HUDEP-2 (cell line): ENCODE measurements around the gene ADARB2.
A peak's percentile ranks its signal among the peaks of the same experiment; 100 is the strongest.
"Not testable (repeated sequence)": the region's sequence is repeated elsewhere in the genome, so short reads cannot be mapped to it uniquely, and the experiment has no call there.

Experiments
- DNase-seq, 76 experiments: peaks; one replicate each; lab custom pipeline; 2025; ENCODE audit not compliant: unreplicated experiment in 76 of 76; lab: John Stamatoyannopoulos, UW

The ADARB2 gene

DNA sequence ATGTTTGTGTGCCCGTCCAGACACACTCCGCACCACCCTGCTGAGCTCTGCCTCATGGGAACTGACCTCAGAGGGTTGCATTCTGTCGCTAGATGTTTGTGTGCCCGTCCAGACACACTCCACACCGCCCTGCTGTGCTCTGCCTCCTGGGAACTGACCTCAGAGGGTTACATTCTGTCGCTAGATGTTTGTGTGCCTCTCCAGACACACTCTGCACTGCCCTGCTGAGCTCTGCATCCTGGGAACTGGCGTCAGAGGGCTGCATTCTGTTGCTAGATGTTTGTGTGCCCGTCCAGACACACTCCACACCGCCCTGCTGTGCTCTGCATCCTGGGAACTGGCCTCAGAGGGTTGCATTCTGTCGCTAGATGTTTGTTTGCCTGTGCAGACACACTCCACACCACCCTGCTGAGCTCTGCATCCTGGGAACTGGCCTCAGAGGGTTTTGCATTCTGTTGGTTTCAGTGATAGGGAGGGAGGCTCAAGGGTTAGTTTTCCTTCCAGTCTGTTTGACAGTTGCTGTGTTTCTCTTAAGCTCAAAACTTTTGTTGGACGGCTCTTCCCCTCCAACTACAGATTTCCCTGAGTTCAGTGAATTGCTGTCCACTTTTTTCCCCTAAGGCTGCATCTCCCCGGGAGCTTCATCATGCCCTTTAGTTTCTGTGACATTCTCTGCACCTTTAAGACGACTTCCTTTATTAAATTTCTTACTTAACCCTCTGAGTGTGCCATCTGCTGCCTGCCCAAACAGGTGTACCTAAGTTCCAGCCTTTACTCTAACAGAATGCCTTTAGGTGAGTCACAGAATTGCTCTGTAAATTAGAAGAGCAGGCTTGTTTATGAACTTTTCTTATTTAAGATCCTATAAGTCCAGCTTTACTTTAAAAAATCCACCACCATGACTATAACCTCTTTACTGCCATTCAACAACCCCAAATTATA lies 119.7 kb downstream of the ADARB2 start:
- DNase-seq: not testable (repeated sequence)

- not testable (repeated sequence) for DNase-seq
Measured at GRCh38 chr10:1616701-1617100, 120.6 kb downstream of the ADARB2 start.

- DNase-seq: no peak
Measured at GRCh38 chr10:1615186-1615954, 122.0 kb downstream of the ADARB2 start.

DNA sequence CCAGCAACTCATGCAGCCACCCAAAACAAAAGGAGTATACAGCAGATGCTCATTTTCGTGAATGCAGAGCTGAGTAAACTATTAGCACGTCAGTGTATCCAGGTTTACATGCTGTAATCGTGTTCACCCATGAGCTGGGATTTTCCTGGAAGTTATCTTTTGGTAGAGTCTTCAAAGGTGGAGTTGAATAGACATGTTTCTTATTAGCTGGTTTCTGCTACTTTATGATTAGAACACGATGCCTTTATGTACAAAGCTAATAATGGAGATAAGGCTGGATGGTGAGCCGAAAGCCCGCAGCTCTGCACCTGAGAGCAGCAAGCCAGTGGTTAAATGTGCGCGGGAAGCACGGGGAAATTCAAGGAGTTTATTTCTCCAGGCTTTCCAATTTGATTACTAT lies 123.8 kb downstream of the ADARB2 start:
- no peak for DNase-seq

DNA sequence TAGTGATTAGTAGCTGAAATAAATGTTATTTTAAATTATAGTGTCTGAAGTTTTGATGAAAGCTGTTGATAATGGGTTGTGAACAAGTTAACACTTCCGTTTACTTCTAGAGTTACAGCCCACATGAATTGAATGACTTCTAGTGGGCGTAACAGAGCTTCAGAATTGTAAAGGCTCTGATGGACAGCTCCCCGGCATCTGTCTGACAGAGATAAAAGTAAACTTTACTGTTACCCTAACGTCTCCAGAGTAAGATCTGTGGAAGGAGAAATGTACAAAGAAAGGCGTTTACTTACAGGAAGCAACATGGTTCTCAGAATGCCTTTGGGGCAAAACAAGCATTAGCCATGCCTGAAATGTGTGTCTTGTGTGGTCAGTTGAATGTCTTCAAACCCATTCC lies 124.4 kb downstream of the ADARB2 start:
- DNase-seq: peak in 55 of 76 experiments; percentile 2 to 85 (median 47)

DNA sequence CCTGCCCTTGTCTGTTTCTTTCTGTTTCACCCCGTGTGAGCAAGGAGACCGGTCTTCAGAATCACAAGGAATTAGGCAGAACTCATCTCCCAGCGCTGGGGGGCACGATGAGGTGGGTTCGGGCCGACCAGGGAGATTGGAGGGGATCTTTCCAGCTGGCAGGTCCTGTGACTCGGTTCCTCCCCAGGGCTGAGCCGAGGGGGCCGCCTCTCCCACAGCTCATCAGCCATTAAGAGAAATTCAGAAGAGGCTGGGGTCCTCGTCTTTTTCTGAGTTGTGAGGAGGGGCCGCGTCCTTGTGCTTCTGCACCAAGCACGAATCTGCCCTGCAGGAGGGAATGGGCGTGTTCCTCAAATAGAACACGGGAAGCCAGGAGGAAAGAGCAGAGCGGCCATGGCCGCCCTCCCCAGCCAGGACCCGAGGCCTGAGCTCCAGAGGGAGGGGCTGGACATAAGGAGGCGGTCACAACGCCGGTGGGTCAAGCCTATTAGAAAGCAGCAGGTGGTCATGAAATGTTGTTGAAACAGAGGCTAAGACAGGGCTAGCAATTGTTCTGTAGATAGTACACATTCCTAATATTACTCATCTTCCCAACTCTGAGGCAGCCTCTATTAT lies 125.3 kb downstream of the ADARB2 start:
- no peak for DNase-seq

DNA sequence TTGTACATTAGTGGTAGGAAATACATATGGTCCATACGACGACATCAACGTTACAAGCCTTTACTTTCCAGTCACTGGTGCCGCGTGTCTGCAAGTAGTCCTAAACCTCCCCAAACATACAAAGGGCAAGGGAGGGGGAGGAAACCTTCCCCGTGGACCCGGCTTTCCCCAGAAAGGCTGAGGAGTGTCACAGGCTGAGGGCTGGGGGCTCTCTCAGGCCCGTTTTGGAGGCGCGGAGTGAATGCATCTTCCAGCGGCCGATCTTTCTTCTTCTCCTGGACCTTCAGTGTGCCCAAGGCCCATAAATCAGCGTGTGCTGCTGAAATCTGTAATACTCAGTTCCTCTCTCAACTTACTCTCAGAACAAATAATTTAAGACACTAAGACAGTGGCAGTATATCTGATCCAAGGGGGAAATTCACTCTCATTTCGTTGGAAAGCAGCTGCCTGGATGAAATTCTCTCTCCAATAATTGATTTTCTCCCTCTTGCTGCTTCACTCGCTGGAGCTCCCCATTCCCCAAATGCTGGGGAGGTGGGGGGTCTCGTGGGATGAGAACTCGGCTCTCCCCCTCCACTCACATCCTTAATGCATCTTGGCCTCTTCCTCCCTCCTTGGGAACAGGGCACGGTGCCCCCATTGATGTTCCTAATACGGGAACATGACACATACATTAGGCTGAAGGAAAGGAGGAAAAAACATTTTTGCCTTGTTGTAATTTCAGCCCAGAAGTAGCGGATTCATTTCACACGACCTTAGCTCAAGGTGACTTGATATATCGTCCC lies 126.1 kb downstream of the ADARB2 start:
- DNase-seq: no peak

DNA sequence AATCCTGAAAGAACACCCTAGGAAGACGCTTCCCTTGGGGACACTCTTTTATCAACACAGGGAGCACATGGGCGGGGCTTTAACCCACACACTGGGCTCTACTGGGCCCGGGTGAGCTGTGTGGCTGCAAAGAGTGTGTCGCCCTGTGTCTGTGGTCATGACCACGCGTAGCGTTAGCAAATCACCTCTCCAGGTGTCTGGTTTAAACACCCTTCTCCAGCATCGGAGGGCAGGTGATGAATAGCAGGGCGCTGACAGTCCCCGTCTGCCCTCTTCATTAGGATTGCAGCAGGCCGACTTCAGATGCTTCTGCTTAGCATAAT lies 127.7 kb downstream of the ADARB2 start:
- DNase-seq: no peak

GRCh38 chr10:1608851-1609647 lies 128.3 kb downstream of the ADARB2 start:
- no peak for DNase-seq

DNA sequence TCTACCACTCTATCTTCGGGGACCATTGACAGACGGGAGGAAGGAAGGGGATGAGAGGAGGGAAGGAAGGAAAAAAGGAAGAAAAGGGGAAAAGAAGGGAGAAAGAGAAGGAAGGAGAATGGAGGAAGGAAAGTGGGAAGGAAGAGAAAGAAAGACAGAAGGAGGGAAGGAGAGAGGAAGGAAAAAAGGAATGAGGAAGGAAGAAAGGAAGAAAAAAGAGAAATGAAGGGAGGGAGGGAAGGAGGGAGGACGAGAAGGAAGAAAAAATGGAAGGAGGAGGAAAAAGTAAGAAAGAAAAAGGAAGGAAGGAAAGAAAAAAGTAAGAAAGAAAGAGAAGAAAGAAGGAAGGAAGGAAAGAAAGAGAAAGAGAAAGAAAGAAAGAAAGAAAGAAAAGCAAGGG lies 128.9 kb downstream of the ADARB2 start:
- no peak for DNase-seq

DNA sequence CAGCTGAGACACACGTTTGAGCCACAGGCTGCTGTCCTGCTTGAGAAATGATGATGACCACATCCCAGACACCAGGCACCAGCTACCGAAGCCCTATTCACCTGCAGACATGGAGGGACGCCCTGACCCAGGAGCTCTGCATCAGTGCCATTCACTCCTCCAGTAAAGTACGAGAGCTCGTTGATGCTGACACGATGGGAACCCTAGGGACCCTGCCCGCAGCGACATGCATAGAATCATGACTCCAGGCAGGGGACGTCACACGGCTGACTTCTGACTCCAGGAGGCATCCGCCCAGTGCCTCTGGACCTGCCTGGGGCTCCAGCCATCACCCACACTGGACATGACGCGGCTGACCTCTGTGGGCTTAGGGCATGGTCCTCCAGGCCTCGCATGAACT lies 129.9 kb downstream of the ADARB2 start:
- no peak for DNase-seq

- no peak for DNase-seq
Measured at GRCh38 chr10:1605999-1606940, 131.1 kb downstream of the ADARB2 start.

- DNase-seq: no peak
Measured at GRCh38 chr10:1605121-1605520, 132.2 kb downstream of the ADARB2 start.

DNA sequence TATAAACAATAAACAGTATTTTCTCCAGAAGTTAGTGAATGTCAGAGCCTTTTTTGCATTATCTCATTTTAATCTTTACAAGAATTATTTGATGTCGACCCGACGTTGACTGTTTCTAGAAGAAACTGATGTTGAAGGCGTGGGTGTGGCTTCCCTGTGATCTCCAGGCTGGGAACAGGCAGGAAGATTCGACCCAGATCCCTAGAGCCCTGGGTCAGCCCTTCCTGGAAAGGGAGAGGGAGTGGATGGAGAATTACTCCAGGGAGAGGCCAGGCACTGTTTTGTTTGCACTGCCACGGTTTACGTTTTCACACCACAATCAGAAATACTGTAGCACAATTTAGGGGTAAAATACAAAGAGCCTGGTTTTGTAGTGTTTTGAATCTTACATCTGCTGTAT lies 133.1 kb downstream of the ADARB2 start:
- DNase-seq: no peak

DNA sequence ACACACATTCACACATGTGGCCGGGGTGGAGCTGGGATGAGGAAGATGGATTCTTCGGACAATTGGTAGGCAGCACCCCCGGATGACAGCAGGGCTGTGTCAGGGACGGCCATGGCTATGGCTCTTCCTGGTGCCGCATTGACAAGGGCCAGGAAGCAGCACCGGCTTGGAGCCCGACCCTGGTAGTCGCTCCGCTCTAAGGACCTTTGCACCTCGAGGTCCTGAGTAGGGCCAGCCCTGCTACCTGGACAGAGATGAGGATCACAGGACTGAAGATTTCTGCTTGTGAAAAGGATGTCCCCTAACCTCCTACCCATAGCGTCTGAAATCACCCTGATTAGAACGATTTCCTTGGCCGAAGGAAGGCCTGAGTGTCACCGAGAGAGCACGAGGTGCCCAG lies 134.1 kb downstream of the ADARB2 start:
- DNase-seq: no peak

GRCh38 chr10:1602037-1602484 lies 135.3 kb downstream of the ADARB2 start:
- no peak for DNase-seq

GRCh38 chr10:1601406-1601805 lies 135.9 kb downstream of the ADARB2 start:
- DNase-seq: no peak

DNA sequence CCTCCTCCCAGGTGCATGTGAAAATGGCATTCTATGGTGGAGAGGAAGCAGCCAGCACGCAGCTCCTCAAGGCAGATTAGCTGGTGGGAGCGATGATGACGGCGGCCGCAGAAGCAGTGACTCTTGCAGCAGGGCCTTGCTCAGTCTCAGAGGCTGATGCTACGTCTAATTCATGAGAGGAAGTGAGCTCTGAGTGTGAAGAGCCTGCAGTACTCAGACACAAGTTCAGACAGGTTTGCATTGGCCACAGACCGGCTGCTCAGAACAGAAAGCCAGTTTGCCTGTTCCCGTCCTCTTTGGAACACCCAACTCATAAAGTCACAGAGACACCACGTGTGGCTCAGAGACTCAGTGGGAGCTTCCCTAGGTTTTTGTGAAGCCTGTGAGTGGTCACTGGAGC lies 136.5 kb downstream of the ADARB2 start:
- no peak for DNase-seq
